Astrocyte of the cerebellum (primary cell): ENCODE data around the gene LBR.

Experiments
- DNase-seq: peaks from one replicate; pipeline ENCODE4 v3.0.0-alpha.2; 2011; ENCODE audit warnings: low read depth
- H3K4me3 ChIP-seq: 2 replicates; pipeline ENCODE4 v1.5.1; 2011; ENCODE audit warnings: mild to moderate bottlenecking, low read depth, low read length, moderate library complexity
- CTCF ChIP-seq: IDR thresholded peaks from 2 replicates; pipeline ENCODE4 v1.5.1; 2012; ENCODE audit warnings: low read length, low read depth, moderate library complexity, mild to moderate bottlenecking; ENCODE audit errors: missing control alignments
- in situ Hi-C: cut with HindIII; loops from 2 replicates; pipeline ENCODE4 v1.10.0; 2017; ENCODE audit warnings: low sequenced_read_pairs

Gene LBR

GRCh38 chr1:225410036-225410435, 17.8 kb downstream of the LBR start:
- in situ Hi-C loops = no loop called here
- H3K4me3 ChIP-seq = no peak overlapping the region
- TF ChIP-seq CTCF = no peak
- no peak for DNase-seq

GRCh38 chr1:225409051-225409450, 18.8 kb downstream of the LBR start:
- DNase-seq = no peak
- in situ Hi-C loops = no loop called here
- H3K4me3 ChIP-seq = no peak overlapping the region
- no peak for TF ChIP-seq CTCF

- no peak for DNase-seq
- no peak for TF ChIP-seq CTCF
- H3K4me3 ChIP-seq = no peak overlapping the region
- in situ Hi-C loops = no loop called here
Observed at GRCh38 chr1:225408249-225408648, 19.6 kb downstream of the LBR start.

GRCh38 chr1:225407755-225408154, 20.1 kb downstream of the LBR start:
- DNase-seq = no peak
- in situ Hi-C loops = no loop called here
- TF ChIP-seq CTCF = no peak

GRCh38 chr1:225406976-225407725, 20.7 kb downstream of the LBR start:
- DNase-seq = no peak
- in situ Hi-C loops = no loop called here
- H3K4me3 ChIP-seq = no peak overlapping the region
- TF ChIP-seq CTCF = no peak

More at GRCh38 chr1:225407755-225408154, 20.1 kb downstream of the LBR start:
- no peak overlapping the region for H3K4me3 ChIP-seq

GRCh38 chr1:225400968-225401367, 26.9 kb downstream of the LBR start:
- no peak for DNase-seq
- H3K4me3 ChIP-seq = no peak overlapping the region
- TF ChIP-seq CTCF = no peak
- in situ Hi-C loops = no loop called here
